Fibroblast of lung (primary cell): ENCODE data around the gene GOLPH3L. TPM values are rescaled to one million over a fixed set of nuclear protein-coding genes. Genes with fewer than 3 reads are reported as not detected.

Source experiments
- DNase-seq, 2 donors: peaks; one replicate each; pipeline versions ENCODE4 v3.0.0 to v3.0.0-alpha.2; 2010; ENCODE audit warnings: low read depth in 2 of 2
- H2AFZ ChIP-seq: 2 replicates; pipeline ENCODE4 v1.5.1; 2012; ENCODE audit warnings: low read length, control low read depth, inconsistent platforms
- H3K27ac ChIP-seq: 2 replicates; pipeline ENCODE4 v1.5.1; 2011; ENCODE audit warnings: low read length, control low read depth; ENCODE audit not compliant: insufficient read depth
- H3K27me3 ChIP-seq: 2 replicates; pipeline ENCODE4 v1.5.1; 2011; ENCODE audit warnings: mild to moderate bottlenecking, low read length; ENCODE audit not compliant: control insufficient read depth, insufficient read depth
- H3K36me3 ChIP-seq: 2 replicates; pipeline ENCODE4 v1.5.1; 2011; ENCODE audit warnings: low read length; ENCODE audit not compliant: control insufficient read depth, insufficient read depth
- H3K4me1 ChIP-seq: 2 replicates; pipeline ENCODE4 v1.5.1; 2011; ENCODE audit warnings: low read length; ENCODE audit not compliant: control insufficient read depth, insufficient read depth; ENCODE audit errors: extremely low read depth
- H3K4me2 ChIP-seq: 2 replicates; pipeline ENCODE4 v1.5.1; 2011; ENCODE audit warnings: low read length, control low read depth; ENCODE audit not compliant: insufficient read depth; ENCODE audit errors: extremely low read depth
- H3K4me3 ChIP-seq, 4 experiments: fragments of 200-600 bp in 1 of 4; sonication (generic) in 1 of 4; replicated peaks in 1 of 4; 2 replicates each; pipeline ENCODE4 v1.5.1; 2011 to 2016; ENCODE audit warnings: low read length in 4 of 4, low read depth in 3 of 4, mild to moderate bottlenecking in 3 of 4, control low read depth in 2 of 4, inconsistent platforms in 1 of 4, mixed read lengths in 1 of 4; ENCODE audit not compliant: insufficient read depth in 1 of 4; ENCODE audit errors: control extremely low read depth in 1 of 4
- H3K79me2 ChIP-seq: 2 replicates; pipeline ENCODE4 v1.5.1; 2012; ENCODE audit warnings: mild to moderate bottlenecking, low read length, inconsistent platforms; ENCODE audit not compliant: control insufficient read depth, insufficient read depth
- H3K9ac ChIP-seq: 2 replicates; pipeline ENCODE4 v1.5.1; 2011; ENCODE audit warnings: mild to moderate bottlenecking, low read length, control low read depth; ENCODE audit not compliant: insufficient read depth
- H3K9me3 ChIP-seq: 2 replicates; pipeline ENCODE4 v1.5.1; 2012; ENCODE audit warnings: low read depth, low read length; ENCODE audit not compliant: control insufficient read depth, insufficient read depth
- H4K20me1 ChIP-seq: 2 replicates; pipeline ENCODE4 v1.5.1; 2011; ENCODE audit warnings: low read length; ENCODE audit not compliant: control insufficient read depth, insufficient read depth; ENCODE audit errors: extremely low read depth
- CTCF ChIP-seq, 2 donors: IDR thresholded peaks in 1 of 2; conservative IDR thresholded peaks in 1 of 2; 1 replicate in 1 of 2; 2 replicates in 1 of 2; pipeline ENCODE4 v1.5.1; 2011 to 2012; ENCODE audit warnings: low read length in 2 of 2, control low read depth in 1 of 2, inconsistent platforms in 1 of 2, low read depth in 1 of 2, mild to moderate bottlenecking in 1 of 2
- polyA plus RNA-seq, 2 donors: library from polyadenylated mRNA; depleted of rRNA in 1 of 2; stranded (reverse) in 1 of 2; unstranded in 1 of 2; fragments of >200 nt; gene quantifications; 2 replicates each; pipeline ENCODE4 v1.2.1, GENCODE V29; 2011 to 2012; ENCODE audit warnings: missing spikeins in 1 of 2
- total RNA-seq: library from RNA; depleted of rRNA; stranded (reverse); fragments of >200 nt; gene quantifications from 2 replicates; pipeline ENCODE4 v1.2.1, GENCODE V29; 2014

GOLPH3L gene
- total and polyA plus RNA-seq, 2 donors (not counting 1 experiment from before 2014, with no cell fraction given) = 11.1 to 28.7 TPM

GRCh38 chr1:150596976-150597375 is 100.0 kb downstream of the GOLPH3L start:
- H3K27me3 ChIP-seq = no peaks in the 10 kb centered on the region
- no peaks in the 10 kb centered on the region for H3K9me3 ChIP-seq
- no peaks in the 10 kb centered on the region for H4K20me1 ChIP-seq
- no peaks in the 10 kb centered on the region for H3K79me2 ChIP-seq
- no peak overlapping the region for H3K4me2 ChIP-seq
- H3K4me3 ChIP-seq = no peak overlapping the region
- H3K4me1 ChIP-seq = no peaks in the 10 kb centered on the region
- H3K36me3 ChIP-seq = no peaks in the 10 kb centered on the region
- H3K9ac ChIP-seq = no peak overlapping the region
- H3K27ac ChIP-seq = no peak overlapping the region
- H2AFZ ChIP-seq = no peak overlapping the region
- TF ChIP-seq CTCF (conservative IDR thresholded peaks at IDR 0.05 in 1 of 2, IDR thresholded peaks at IDR 0.05 in 1 of 2; ENCODE audit: low read depth in 1 of 2, low read length in 2 of 2) = no peak
- no peak for DNase-seq

Other genes with a start within 250 kb of the GOLPH3L start
- gene TARS2, start 209.7 kb downstream of the GOLPH3L start, total RNA-seq = 17.3 and 27.7 TPM in 2 replicates
- 7.4 and 13.3 TPM in 2 replicates for gene TARS2, start 209.7 kb downstream of the GOLPH3L start, polyA plus RNA-seq
- gene ECM1, start 189.0 kb downstream of the GOLPH3L start, total RNA-seq = 7.7 and 25.1 TPM in 2 replicates
- gene ECM1, start 189.0 kb downstream of the GOLPH3L start, polyA plus RNA-seq = 108 and 137 TPM in 2 replicates
- 0.83 and 1.0 TPM in 2 replicates for gene FALEC, start 181.4 kb downstream of the GOLPH3L start, total RNA-seq
- gene FALEC, start 181.4 kb downstream of the GOLPH3L start, polyA plus RNA-seq = 0.15 TPM in 1 of 2 replicates, not detected in the other
- gene ADAMTSL4, start 147.7 kb downstream of the GOLPH3L start, total RNA-seq = 6.4 and 13.0 TPM in 2 replicates
- 7.3 and 19.8 TPM in 2 replicates for gene ADAMTSL4, start 147.7 kb downstream of the GOLPH3L start, polyA plus RNA-seq
- 232 and 233 TPM in 2 replicates for gene MCL1, start 117.5 kb downstream of the GOLPH3L start, total RNA-seq
- 108 and 136 TPM in 2 replicates for gene MCL1, start 117.5 kb downstream of the GOLPH3L start, polyA plus RNA-seq
- gene ENSA, start 67.5 kb downstream of the GOLPH3L start, total RNA-seq = 53.7 and 78.1 TPM in 2 replicates
- gene ENSA, start 67.5 kb downstream of the GOLPH3L start, polyA plus RNA-seq = 112 and 184 TPM in 2 replicates
- under 0.01 TPM in 1 of 2 replicates, not detected in the other for gene HORMAD1, start 23.7 kb upstream of the GOLPH3L start, total RNA-seq
- gene HORMAD1, start 23.7 kb upstream of the GOLPH3L start, polyA plus RNA-seq = not detected in 2 replicates
- gene CTSS, start 68.6 kb upstream of the GOLPH3L start, total RNA-seq = 2.6 and 4.6 TPM in 2 replicates
- gene CTSS, start 68.6 kb upstream of the GOLPH3L start, polyA plus RNA-seq = 1.9 and 2.8 TPM in 2 replicates
- 461 and 479 TPM in 2 replicates for gene CTSK, start 111.1 kb upstream of the GOLPH3L start, total RNA-seq
- gene CTSK, start 111.1 kb upstream of the GOLPH3L start, polyA plus RNA-seq = 209 and 361 TPM in 2 replicates
- 32.4 and 37.3 TPM in 2 replicates for gene ARNT, start 179.4 kb upstream of the GOLPH3L start, total RNA-seq
- 37.1 and 44.9 TPM in 2 replicates for gene ARNT, start 179.4 kb upstream of the GOLPH3L start, polyA plus RNA-seq
- gene CTXND2, start 190.0 kb upstream of the GOLPH3L start, total RNA-seq = not detected in 2 replicates
- gene CTXND2, start 190.0 kb upstream of the GOLPH3L start, polyA plus RNA-seq = not detected in 2 replicates
- 26.7 and 30.7 TPM in 2 replicates for gene SETDB1, start 229.2 kb upstream of the GOLPH3L start, total RNA-seq
- gene SETDB1, start 229.2 kb upstream of the GOLPH3L start, polyA plus RNA-seq = 25.3 and 27.0 TPM in 2 replicates